ENCODE measurements around the gene OSBPL3.

The OSBPL3 gene

GRCh38 chr7:24858108-24858977 is 121.6 kb downstream of the OSBPL3 start:
- H3K27ac ChIP-seq, result no peak overlapping the region
- H3K4me3 ChIP-seq, result no peak overlapping the region
- DNase-seq (ENCODE audit: low read depth, low spot score), result no peak
- TF ChIP-seq FOXP2 (optimal IDR thresholded peaks at IDR 0.05; ENCODE audit: control extremely low read depth, extremely low read length, insufficient read depth), result no peak
- TF ChIP-seq POLR2AphosphoS5 (IDR thresholded peaks at IDR 0.05; ENCODE audit: borderline replicate concordance, low read depth, low read length), result no peak
- TF ChIP-seq EZH2 (IDR thresholded peaks at IDR 0.05), result no peak
- no peak overlapping the region for H3K9ac ChIP-seq (ENCODE audit: insufficient read length)
- no peaks in the 10 kb centered on the region for H3K9me3 ChIP-seq (ENCODE audit: low read depth, low read length)
- peaks cover 13% of the 10 kb centered on the region; the same call in 1 of the 2 replicates for H3K36me3 ChIP-seq (ENCODE audit: insufficient read depth, low read length)

GRCh38 chr7:24857623-24858022 is 122.4 kb downstream of the OSBPL3 start:
- no peak overlapping the region for H3K9ac ChIP-seq (ENCODE audit: insufficient read length)
- no peak for TF ChIP-seq POLR2AphosphoS5 (IDR thresholded peaks at IDR 0.05; ENCODE audit: borderline replicate concordance, low read depth, low read length)
- TF ChIP-seq EZH2 (IDR thresholded peaks at IDR 0.05), result no peak
- TF ChIP-seq FOXP2 (optimal IDR thresholded peaks at IDR 0.05; ENCODE audit: control extremely low read depth, extremely low read length, insufficient read depth), result no peak
- no peaks in the 10 kb centered on the region for H3K9me3 ChIP-seq (ENCODE audit: low read depth, low read length)
- no peak for DNase-seq (ENCODE audit: low read depth, low spot score)
- peaks cover 8% of the 10 kb centered on the region; the same call in 1 of the 2 replicates for H3K36me3 ChIP-seq (ENCODE audit: insufficient read depth, low read length)
- H3K27ac ChIP-seq, result no peak overlapping the region
- H3K4me3 ChIP-seq, result no peak overlapping the region

DNA sequence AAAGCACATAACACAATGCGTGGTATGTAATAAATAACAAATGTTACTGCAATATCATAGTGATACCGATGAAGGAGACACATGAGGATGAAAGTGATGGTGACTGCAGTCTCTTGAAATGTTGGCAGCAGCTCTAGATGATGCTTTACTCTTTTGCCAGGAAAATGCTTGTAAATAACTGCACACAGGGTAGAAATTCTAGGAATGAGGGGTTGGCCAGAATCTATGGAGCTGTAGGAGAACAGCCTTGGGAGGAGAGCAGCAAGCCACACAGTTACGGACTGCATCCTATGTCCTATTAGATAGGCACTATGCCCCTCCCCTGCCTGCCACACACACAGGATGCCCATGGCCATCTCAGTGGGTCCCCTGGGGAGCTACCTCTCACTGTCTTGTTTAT is 125.1 kb downstream of the OSBPL3 start:
- Histone ChIP-seq H3K4me3 (no peak overlapping the region), H3K36me3 (ENCODE audit: insufficient read depth, low read length) (no peaks in the 10 kb centered on the region), H3K27ac (no peak overlapping the region), H3K9ac (ENCODE audit: insufficient read length) (no peak overlapping the region), H3K9me3 (ENCODE audit: low read depth, low read length) (no peaks in the 10 kb centered on the region)
- DNase-seq (ENCODE audit: low read depth, low spot score), result no peak
- no peak for TF ChIP-seq POLR2AphosphoS5 (IDR thresholded peaks at IDR 0.05; ENCODE audit: borderline replicate concordance, low read depth, low read length)
- TF ChIP-seq FOXP2 (optimal IDR thresholded peaks at IDR 0.05; ENCODE audit: control extremely low read depth, extremely low read length, insufficient read depth), result no peak
- no peak for TF ChIP-seq EZH2 (IDR thresholded peaks at IDR 0.05)

DNA sequence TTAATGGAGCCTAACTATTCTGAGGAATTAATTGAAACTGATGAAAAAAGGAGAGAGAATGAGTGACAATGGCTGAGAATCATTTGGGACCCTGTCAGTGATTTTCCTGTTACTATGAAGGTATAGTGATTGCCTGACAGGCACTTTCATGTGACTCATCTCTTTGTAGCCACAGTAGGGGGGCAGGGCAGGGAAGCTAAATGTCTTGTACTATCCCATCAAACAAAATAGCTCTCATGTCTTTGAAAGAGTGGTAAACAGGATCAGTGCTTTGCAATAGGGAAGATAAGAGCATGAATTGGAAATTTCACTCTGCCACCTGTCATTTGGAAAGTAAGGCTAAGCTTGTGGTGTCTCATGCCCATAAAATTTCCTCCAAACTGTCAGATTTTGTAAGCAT is 128.2 kb downstream of the OSBPL3 start:
- Histone ChIP-seq H3K4me3 (no peak overlapping the region), H3K36me3 (ENCODE audit: insufficient read depth, low read length) (no peaks in the 10 kb centered on the region), H3K27ac (no peak overlapping the region), H3K9me3 (ENCODE audit: low read depth, low read length) (no peaks in the 10 kb centered on the region), H3K9ac (ENCODE audit: insufficient read length) (no peak overlapping the region)
- no peak for DNase-seq (ENCODE audit: low read depth, low spot score)
- no peak for TF ChIP-seq FOXP2 (optimal IDR thresholded peaks at IDR 0.05; ENCODE audit: control extremely low read depth, extremely low read length, insufficient read depth)
- no peak for TF ChIP-seq EZH2 (IDR thresholded peaks at IDR 0.05)
- TF ChIP-seq POLR2AphosphoS5 (IDR thresholded peaks at IDR 0.05; ENCODE audit: borderline replicate concordance, low read depth, low read length), result no peak

DNA sequence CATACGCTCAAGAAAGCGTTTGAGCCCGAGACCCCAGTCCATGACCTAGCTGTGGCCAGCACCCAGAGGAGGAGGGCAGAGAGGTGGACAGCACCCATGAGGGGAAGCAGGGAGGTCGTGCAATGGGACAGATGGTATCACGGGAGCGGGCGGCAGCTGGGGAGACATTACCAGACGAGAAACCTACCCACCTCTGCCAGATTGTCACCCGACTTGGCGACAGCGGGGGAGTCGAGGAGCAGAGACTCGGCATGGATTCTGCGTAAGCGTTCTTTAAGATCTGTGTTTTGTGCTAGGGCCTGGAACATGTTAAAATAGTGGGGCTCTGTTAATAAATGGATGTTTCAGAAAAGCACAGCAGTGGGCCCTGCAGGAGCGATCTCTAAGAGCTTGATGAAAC is 131.1 kb downstream of the OSBPL3 start:
- no peak for DNase-seq (ENCODE audit: low read depth, low spot score)
- no peak overlapping the region for H3K27ac ChIP-seq
- H3K9me3 ChIP-seq (ENCODE audit: low read depth, low read length), result no peaks in the 10 kb centered on the region
- no peak overlapping the region for H3K4me3 ChIP-seq
- H3K36me3 ChIP-seq (ENCODE audit: insufficient read depth, low read length), result no peaks in the 10 kb centered on the region
- no peak for TF ChIP-seq FOXP2 (optimal IDR thresholded peaks at IDR 0.05; ENCODE audit: control extremely low read depth, extremely low read length, insufficient read depth)
- TF ChIP-seq POLR2AphosphoS5 (IDR thresholded peaks at IDR 0.05; ENCODE audit: borderline replicate concordance, low read depth, low read length), result no peak
- TF ChIP-seq EZH2 (IDR thresholded peaks at IDR 0.05), result no peak
- H3K9ac ChIP-seq (ENCODE audit: insufficient read length), result no peak overlapping the region

GRCh38 chr7:24847754-24848153 is 132.2 kb downstream of the OSBPL3 start:
- no peaks in the 10 kb centered on the region for H3K9me3 ChIP-seq (ENCODE audit: low read depth, low read length)
- no peak overlapping the region for H3K9ac ChIP-seq (ENCODE audit: insufficient read length)
- DNase-seq (ENCODE audit: low read depth, low spot score), result no peak
- H3K36me3 ChIP-seq (ENCODE audit: insufficient read depth, low read length), result no peaks in the 10 kb centered on the region
- H3K27ac ChIP-seq, result no peak overlapping the region
- no peak for TF ChIP-seq FOXP2 (optimal IDR thresholded peaks at IDR 0.05; ENCODE audit: control extremely low read depth, extremely low read length, insufficient read depth)
- TF ChIP-seq EZH2 (IDR thresholded peaks at IDR 0.05), result no peak
- TF ChIP-seq POLR2AphosphoS5 (IDR thresholded peaks at IDR 0.05; ENCODE audit: borderline replicate concordance, low read depth, low read length), result no peak
- H3K4me3 ChIP-seq, result no peak overlapping the region

- TF ChIP-seq POLR2AphosphoS5 (IDR thresholded peaks at IDR 0.05; ENCODE audit: borderline replicate concordance, low read depth, low read length) (no peak), EZH2 (IDR thresholded peaks at IDR 0.05) (no peak), FOXP2 (optimal IDR thresholded peaks at IDR 0.05; ENCODE audit: control extremely low read depth, extremely low read length, insufficient read depth) (no peak)
- no peak overlapping the region for H3K27ac ChIP-seq
- DNase-seq (ENCODE audit: low read depth, low spot score), result no peak
- peaks cover 4% of the 10 kb centered on the region; the same call in 1 of the 2 replicates for H3K36me3 ChIP-seq (ENCODE audit: insufficient read depth, low read length)
- H3K4me3 ChIP-seq, result no peak overlapping the region
- H3K9ac ChIP-seq (ENCODE audit: insufficient read length), result no peak overlapping the region
- no peaks in the 10 kb centered on the region for H3K9me3 ChIP-seq (ENCODE audit: low read depth, low read length)
These were observed 136.1 kb downstream of the OSBPL3 start for GRCh38 chr7:24843821-24844434.

DNA sequence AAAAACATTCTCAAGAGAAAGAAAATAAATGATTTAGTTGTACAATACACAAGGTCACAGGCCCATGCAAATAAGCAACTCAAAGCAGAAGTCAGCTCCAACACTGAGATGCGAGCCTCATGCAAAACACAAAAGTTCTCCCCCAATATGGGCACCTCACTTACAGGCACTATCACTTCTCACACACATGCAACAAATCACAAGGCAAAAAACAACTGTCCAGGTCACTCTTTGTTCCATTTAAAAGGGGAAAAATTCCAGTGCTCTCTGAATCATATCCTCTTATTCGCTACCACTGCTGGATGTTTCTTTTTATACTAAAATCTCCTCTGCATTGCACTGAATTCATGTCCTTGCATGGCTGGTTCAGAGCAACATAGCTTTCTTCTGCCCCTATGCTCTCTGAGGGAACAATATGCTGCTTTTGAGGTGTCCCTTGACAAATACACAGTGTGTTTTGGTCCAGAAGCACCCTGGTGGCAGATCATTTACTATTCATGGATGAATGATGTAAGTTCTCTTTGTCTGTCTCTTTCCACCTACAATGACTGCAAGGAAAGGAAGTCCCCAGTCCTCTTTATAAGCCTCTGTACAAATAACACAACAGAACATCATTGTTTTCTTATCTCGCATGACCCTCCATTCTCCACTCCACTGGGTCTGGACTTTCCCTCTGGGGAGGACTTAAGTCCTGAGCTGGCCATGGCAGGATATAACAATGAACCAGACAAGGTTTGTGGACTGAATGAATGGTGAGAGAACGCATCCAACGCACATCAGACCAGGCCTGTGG is 137.3 kb downstream of the OSBPL3 start:
- no peak overlapping the region for H3K27ac ChIP-seq
- H3K36me3 ChIP-seq (ENCODE audit: insufficient read depth, low read length), result peaks cover 4% of the 10 kb centered on the region; the same call in 1 of the 2 replicates
- H3K4me3 ChIP-seq, result no peak overlapping the region
- no peaks in the 10 kb centered on the region for H3K9me3 ChIP-seq (ENCODE audit: low read depth, low read length)
- no peak for DNase-seq (ENCODE audit: low read depth, low spot score)
- TF ChIP-seq FOXP2 (optimal IDR thresholded peaks at IDR 0.05; ENCODE audit: control extremely low read depth, extremely low read length, insufficient read depth), result no peak
- TF ChIP-seq POLR2AphosphoS5 (IDR thresholded peaks at IDR 0.05; ENCODE audit: borderline replicate concordance, low read depth, low read length), result no peak
- TF ChIP-seq EZH2 (IDR thresholded peaks at IDR 0.05), result no peak
- H3K9ac ChIP-seq (ENCODE audit: insufficient read length), result no peak overlapping the region
